NCI-H526 (cell line): ENCODE results near the gene PRR14L.
"Not testable (repeated sequence)": the region's sequence is repeated elsewhere in the genome, so short reads cannot be mapped to it uniquely, and the experiment has no call there.

Experiments
- DNase-seq, 2 experiments: peaks; one replicate each; lab custom pipeline; 2025; lab: John Stamatoyannopoulos, UW

PRR14L gene

GRCh38 chr22:31740314-31740713 lies 9.6 kb downstream of the PRR14L start:
- not testable (repeated sequence) for DNase-seq

DNA sequence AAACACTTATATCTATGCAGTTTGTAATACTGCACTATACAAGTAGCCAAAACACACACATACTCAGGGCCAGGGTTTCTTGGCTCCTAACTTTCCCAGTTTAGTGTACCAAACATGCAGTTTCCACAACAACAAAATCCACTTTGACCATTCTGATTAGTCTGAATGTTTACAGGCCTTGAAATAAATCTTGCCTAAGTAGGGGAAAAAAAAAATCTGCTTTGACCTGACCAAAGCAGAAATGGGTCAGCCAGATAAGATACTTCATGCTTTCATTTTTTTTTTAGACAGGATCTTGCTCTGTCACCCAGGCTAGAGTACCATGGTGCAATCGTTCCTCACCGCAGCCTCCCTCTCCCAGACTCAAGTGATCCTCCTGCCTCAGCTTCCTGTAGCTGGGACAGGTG lies 10.1 kb downstream of the PRR14L start:
- DNase-seq: no peak

DNA sequence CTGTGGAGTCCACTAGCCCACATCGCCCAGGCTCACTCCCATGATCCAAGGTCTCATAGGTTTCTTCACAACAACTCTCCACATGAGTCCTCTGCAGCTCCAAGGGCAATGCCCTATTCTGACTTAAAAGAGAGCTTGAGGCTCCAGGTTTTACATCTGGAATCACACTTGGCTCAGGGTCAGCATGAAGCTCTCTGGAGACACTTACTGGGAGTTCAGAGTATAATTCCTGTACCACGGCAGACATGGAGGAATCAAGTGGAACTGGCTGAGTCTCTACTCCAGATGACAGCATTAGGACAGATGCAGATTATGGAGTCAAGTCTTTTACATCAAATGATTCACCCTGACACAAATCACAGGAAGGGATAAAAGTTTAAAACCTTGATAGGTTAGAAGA lies 11.4 kb downstream of the PRR14L start:
- no peak for DNase-seq

DNA sequence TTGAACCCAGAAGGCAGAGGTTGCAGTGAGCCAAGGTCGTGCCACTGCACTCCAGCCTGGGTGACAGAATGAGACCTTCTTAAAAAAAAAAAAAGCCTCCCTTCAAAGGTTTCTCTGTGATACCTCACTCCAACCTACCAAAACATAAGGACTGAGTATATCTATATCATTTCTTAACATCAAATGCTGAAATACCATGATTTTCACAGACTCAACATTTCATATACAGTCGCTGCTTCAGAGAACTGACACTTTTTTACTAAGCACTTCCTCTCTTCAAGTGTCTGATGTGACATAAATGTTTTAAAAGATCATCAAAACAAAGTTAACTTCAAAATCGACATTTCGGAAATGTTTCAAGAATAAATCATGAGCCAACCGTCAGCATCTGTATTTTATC lies 12.0 kb downstream of the PRR14L start:
- no peak for DNase-seq

DNA sequence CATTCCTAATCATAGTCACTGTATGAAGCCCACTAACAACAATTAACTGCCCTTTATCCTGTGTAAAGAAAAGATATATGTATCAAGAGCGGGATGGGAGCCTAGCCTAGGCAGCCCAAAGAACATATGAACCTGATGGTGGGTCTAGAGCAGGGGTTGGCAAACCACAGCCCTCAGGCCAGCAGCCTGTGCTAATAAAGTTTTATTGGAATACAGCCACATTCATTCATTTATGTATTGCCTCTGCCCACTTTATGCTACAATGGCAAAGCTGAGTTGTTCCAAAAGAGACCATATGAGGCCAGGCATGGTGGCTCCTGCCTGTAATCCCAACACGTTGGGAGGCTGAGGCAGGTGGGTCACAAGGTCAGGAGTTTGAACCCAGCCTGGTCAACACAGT lies 13.5 kb downstream of the PRR14L start:
- no peak for DNase-seq

DNA sequence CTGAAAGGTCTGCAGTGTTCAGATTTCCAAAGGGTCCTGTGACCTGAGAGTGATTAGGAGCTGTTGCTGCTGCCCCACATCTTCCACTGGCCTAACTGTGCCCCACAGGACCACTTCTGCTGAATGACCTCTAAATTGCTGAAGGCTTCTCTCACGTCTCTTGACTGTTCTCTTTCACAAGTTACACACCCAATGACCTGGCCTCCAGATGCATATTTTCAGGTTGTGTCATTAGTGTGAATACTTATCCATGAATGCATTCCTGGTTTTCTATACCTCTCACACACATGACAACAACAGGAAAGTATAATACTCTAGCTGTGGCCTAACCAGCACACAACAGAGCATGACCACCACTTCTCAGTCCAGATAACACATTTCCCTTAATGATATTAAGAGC lies 15.4 kb downstream of the PRR14L start:
- DNase-seq: no peak

- DNase-seq: no peak
Observed at GRCh38 chr22:31733580-31734079, 16.3 kb downstream of the PRR14L start.

DNA sequence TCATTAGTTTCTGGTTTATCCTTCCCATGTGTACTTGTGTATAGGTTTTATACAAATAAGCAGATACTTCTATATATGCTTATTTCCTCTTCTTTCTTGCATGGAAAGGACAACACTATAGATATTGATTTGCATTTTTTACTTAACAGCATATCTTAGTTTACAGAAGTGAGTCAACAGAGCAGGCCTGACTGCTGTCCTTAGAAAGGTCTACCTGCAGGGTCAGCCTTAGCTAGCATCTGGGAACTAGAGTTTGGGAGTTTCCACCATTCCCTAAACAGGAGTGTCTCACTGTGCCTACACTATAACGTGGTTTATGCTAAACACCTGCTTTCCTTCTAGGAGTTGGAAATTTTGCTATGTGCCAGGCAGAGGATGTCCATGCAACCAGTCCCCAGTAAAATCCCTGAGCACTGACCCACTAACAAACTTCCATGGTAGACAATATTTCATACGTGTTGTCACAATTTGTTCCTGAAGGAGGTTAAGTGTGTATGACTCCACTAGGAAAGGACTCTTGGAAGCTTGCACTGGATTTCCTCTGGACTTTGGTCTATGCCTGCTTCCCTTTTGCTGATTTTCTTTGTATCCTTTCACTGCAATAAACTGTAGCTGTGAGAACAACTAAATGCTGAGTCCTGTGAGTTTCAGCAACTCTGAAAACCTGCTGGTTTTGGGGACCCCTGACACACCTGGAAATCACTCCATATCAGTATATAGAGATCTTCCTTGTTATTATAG lies 17.7 kb downstream of the PRR14L start:
- DNase-seq: no peak

GRCh38 chr22:31730344-31730711 lies 19.6 kb downstream of the PRR14L start:
- no peak for DNase-seq

DNA sequence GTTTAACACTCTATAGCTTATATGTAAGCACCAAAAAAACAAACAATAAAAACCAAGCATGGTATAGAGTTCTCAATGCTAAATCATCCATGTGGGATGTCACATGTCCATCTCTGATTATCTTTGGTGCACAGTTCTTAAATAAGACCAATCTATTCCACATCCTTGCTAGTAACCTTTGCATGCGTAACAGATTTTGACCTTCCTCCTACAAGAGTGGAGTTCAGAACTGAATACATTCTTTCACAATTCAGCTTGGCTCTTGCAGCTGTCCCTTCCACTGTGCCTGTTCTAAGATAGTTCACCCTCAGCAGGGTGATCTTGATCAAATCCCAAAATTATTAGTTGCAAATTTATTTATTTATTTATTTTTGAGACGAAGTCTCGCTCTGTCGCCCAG lies 21.1 kb downstream of the PRR14L start:
- no peak for DNase-seq

- no peak for DNase-seq
Observed at GRCh38 chr22:31726692-31727091, 23.2 kb downstream of the PRR14L start.

- DNase-seq: no peak
Observed at GRCh38 chr22:31723723-31724122, 26.2 kb downstream of the PRR14L start.

GRCh38 chr22:31719850-31720471 lies 30.0 kb downstream of the PRR14L start:
- no peak for DNase-seq

DNA sequence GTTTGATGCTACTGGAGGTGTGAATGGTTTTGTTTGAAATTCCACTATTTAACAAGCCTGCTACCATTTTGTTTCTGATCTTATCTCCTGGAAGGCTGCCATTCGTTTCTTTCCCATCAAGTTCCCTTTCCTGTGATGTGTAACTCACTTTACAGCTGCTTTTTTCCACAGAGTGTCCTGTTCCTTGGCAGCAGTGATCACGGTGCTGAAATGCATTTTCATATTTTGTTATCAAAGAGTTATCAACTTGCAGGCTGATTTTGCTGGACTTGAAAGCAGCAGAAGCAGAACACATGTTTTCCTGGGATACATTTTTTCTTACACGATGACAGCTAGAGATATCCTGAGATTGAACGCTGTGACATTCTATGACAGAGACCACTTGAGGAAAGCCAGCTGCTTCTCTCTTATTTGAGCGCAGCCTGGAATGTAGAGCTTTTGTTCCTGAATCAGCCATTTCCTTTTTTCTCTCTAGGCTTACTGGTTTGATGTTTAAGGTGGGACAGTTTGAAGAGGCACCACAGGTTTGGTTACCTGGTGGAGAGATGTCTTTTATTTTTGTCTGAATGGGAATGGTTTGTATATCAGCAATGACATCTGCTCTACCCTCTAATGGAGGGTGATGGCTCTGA lies 34.7 kb downstream of the PRR14L start:
- no peak for DNase-seq

DNA sequence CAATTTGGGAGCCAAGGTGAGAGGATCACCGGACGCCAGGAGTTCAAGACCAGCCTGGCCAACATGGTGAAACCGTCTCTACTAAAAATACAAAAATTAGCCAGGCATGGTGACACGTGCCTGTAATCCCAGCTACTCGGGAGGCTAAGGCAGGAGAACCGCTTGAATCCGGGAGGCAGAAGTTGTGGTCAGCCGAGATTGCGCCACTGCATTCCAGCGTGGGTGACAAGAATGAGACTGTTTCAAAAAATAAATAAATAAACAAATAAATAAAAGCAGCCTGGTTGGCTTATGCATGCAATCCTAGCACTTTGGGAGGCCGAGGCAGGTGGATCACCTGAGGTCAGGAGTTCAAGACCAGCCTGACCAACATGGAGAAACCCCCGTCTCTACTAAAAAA lies 38.7 kb downstream of the PRR14L start:
- DNase-seq: not testable (repeated sequence)

DNA sequence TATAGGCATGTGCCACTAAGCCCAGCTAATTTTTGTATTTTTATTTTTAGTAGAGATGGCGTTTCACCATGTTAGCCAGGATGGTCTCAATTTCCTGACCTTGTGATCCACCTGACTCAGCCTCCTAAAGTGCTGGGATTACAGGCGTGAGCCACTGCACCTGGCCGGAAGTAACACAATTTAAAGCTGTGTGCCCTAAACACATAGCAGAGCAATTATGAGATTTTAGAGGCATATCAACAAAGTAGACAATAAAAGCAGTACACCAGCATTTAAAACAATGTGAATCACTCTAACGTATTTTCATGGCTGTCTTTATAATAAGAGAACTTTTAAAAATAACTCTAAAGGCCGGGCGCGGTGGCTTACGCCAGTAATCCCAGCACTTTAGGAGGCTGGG lies 42.4 kb downstream of the PRR14L start:
- no peak for DNase-seq

- no peak for DNase-seq
Observed at GRCh38 chr22:31695423-31695822, 54.5 kb downstream of the PRR14L start.

GRCh38 chr22:31694046-31694445 lies 55.9 kb downstream of the PRR14L start:
- DNase-seq: not testable (repeated sequence)

- no peak for DNase-seq
Observed at GRCh38 chr22:31692186-31692886, 57.6 kb downstream of the PRR14L start.

- DNase-seq: no peak
Observed at GRCh38 chr22:31691408-31691807, 58.5 kb downstream of the PRR14L start.

DNA sequence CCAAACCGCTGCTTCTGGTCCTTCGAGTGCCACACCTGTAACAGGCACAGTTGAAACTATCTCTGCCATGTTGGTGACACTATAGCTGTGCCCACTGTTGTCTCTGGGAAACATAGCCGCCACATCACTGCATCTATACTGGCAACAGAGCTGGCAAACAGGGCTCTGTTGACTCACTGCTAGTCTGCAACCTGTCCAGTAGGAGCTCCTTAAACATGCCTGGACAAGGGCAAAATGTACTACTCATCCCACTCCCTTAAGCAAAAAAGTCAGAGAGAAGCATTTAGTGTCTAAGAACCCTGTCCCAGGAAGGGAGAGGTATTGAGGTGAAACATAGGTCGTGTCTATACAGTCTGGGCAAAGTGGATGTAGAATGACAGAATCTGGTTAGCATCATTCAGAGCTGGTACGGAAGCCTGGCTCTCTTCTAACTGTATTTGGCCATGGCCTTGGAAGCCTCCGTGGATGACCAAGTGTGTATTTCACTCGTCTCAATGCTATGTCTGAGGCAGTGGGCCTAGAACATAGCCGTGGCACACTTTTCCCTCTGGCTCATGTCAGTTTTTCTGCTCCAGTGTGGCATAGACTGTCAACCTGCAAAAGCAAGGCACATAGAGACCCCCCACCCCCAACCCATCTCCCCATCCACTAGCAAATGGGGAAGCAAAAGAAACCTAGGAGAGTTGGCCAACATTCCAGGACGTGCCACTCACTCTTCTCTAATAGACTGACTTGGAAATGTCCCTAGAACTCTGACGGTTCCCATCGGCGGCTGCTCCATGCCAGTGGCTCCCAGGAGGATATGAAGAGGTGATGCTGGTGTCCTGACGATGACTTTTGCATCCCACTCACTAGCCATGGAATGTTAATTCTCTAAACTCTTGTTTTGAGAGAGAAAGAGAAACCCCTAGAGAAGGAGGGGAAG lies 66.5 kb downstream of the PRR14L start:
- DNase-seq: no peak

DNA sequence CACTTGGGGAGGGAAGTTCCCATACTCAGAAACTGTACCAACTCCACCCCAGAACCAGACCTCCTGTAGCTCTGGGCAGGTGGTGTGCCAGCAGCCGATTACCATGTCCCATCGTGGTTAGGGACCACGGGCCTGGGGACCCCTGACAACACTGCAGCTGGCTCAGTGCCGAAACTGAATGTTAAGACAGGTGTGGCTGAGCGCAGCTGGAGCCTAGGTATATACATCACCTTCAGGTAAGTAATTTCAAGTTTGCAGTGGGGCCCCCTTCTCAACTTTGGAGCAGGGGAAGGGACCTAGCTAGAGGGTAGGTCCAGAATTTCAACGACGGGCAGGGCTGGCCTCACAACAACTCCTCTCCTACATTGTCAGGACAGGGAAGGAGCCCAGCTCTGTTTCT lies 67.2 kb downstream of the PRR14L start:
- no peak for DNase-seq
